IMR-90 (cell line): ENCODE data around the gene PPP1R2. TPM values are rescaled to one million over a fixed set of nuclear protein-coding genes. Genes with fewer than 3 reads are reported as not detected.
A peak's percentile ranks its signal among the peaks of the same experiment; 100 is the strongest.

ENCODE experiments used
- ATAC-seq: fragments of 200-7000 bp; cut with Tn5 transposase; 2 replicates; pipeline ENCODE4 v1.9.1; 2020; ENCODE audit warnings: low read depth, mild to moderate bottlenecking, moderate library complexity
- BruUV-seq: library from RNA; stranded (reverse); fragments of 400-500 nt; replicated peaks from 2 replicates; lab custom pipeline; 2021; lab: Mats Ljungman, UMichigan
- CTCF ChIA-PET: fragments of 300-600 bp; formaldehyde crosslinking; extraction: SDS; loops from one replicate; lab custom pipeline; 2021; ENCODE audit warnings: antibody characterized with exemption; lab: Yijun Ruan, JAX
- POLR2A ChIA-PET: fragments of 300-600 bp; sonication (Branson Sonifier 250); formaldehyde crosslinking; loops from one replicate; lab custom pipeline; 2022; ENCODE audit warnings: antibody characterized with exemption; ENCODE audit not compliant: unreplicated experiment; lab: Charles Lee
- DNase-seq: peaks from one replicate; pipeline ENCODE4 v3.0.0; 2013
- H2AFZ ChIP-seq: replicated peaks from 2 replicates; pipeline ENCODE3; 2013; ENCODE audit warnings: low read length, mild to moderate bottlenecking; ENCODE audit not compliant: poor library complexity
- H2AK5ac ChIP-seq: 2 replicates; pipeline ENCODE4 v1.6.1; 2013; ENCODE audit warnings: low read depth, low read length, inconsistent platforms
- H2AK9ac ChIP-seq: replicated peaks from 2 replicates; pipeline ENCODE3; 2013; ENCODE audit warnings: mild to moderate bottlenecking, low read depth, low read length, moderate library complexity; ENCODE audit not compliant: poor library complexity
- H2BK120ac ChIP-seq: 2 replicates; pipeline ENCODE4 v1.6.1; 2013; ENCODE audit warnings: low read depth, low read length, inconsistent platforms
- H2BK15ac ChIP-seq: 3 replicates; pipeline ENCODE4 v1.6.1; 2013; ENCODE audit warnings: low read depth, low read length, inconsistent platforms
- H2BK20ac ChIP-seq: 2 replicates; pipeline ENCODE4 v1.6.1; 2013; ENCODE audit warnings: low read depth, mild to moderate bottlenecking, inconsistent platforms, low read length, moderate library complexity
- H2BK5ac ChIP-seq: 2 replicates; pipeline ENCODE4 v1.6.1; 2013; ENCODE audit warnings: mild to moderate bottlenecking, low read depth, low read length, inconsistent platforms; ENCODE audit not compliant: poor library complexity, severe bottlenecking
- H3K14ac ChIP-seq: replicated peaks from 2 replicates; pipeline ENCODE4 v1.6.1; 2013; ENCODE audit warnings: low read depth, low read length, inconsistent platforms
- H3K18ac ChIP-seq: 2 replicates; pipeline ENCODE4 v1.6.1; 2013; ENCODE audit warnings: low read depth, low read length, control low read depth
- H3K23ac ChIP-seq: 2 replicates; pipeline ENCODE4 v1.6.1; 2013; ENCODE audit warnings: low read depth, low read length, inconsistent platforms
- H3K27ac ChIP-seq: 2 replicates; pipeline ENCODE4 v1.5.1; 2013; ENCODE audit warnings: mild to moderate bottlenecking, control low read depth, low read length; ENCODE audit not compliant: insufficient read depth
- H3K27me3 ChIP-seq: 2 replicates; pipeline ENCODE4 v1.6.1; 2013; ENCODE audit warnings: low read length; ENCODE audit not compliant: control insufficient read depth, insufficient read depth
- H3K36me3 ChIP-seq: 2 replicates; pipeline ENCODE4 v1.6.1; 2013; ENCODE audit warnings: low read length, mixed read lengths; ENCODE audit not compliant: control insufficient read depth, insufficient read depth
- H3K4ac ChIP-seq: 2 replicates; pipeline ENCODE4 v1.6.1; 2013; ENCODE audit warnings: low read depth, low read length, inconsistent platforms
- H3K4me1 ChIP-seq: 2 replicates; pipeline ENCODE4 v1.6.1; 2013; ENCODE audit warnings: low read length, mixed read lengths; ENCODE audit not compliant: control insufficient read depth, insufficient read depth
- H3K4me2 ChIP-seq: 2 replicates; pipeline ENCODE4 v1.6.1; 2013; ENCODE audit warnings: low read depth, mild to moderate bottlenecking, control low read depth, low read length, moderate library complexity
- H3K4me3 ChIP-seq: 2 replicates; pipeline ENCODE4 v1.5.1; 2013; ENCODE audit warnings: low read depth, mild to moderate bottlenecking, control low read depth, low read length, moderate library complexity; ENCODE audit not compliant: insufficient read depth
- H3K56ac ChIP-seq: 2 replicates; pipeline ENCODE4 v1.6.1; 2013; ENCODE audit warnings: low read length, inconsistent platforms; ENCODE audit not compliant: insufficient read depth; ENCODE audit errors: extremely low read depth
- H3K79me1 ChIP-seq, 2 experiments: 2 replicates each; pipeline ENCODE4 v1.6.1; 2013; ENCODE audit warnings: low read length in 2 of 2, inconsistent platforms in 1 of 2, low read depth in 1 of 2
- H3K9ac ChIP-seq: 2 replicates; pipeline ENCODE4 v1.6.1; 2013; ENCODE audit warnings: low read depth, low read length, control low read depth
- H3K9me1 ChIP-seq: 2 replicates; pipeline ENCODE4 v1.6.1; 2013; ENCODE audit warnings: low read length, inconsistent platforms; ENCODE audit not compliant: insufficient read depth
- H3K9me3 ChIP-seq: 2 replicates; pipeline ENCODE4 v1.6.1; 2013; ENCODE audit warnings: low read length; ENCODE audit not compliant: control insufficient read depth, insufficient read depth
- H4K20me1 ChIP-seq: 2 replicates; pipeline ENCODE4 v1.6.1; 2013; ENCODE audit warnings: low read length, inconsistent platforms; ENCODE audit not compliant: insufficient read depth
- H4K5ac ChIP-seq: 2 replicates; pipeline ENCODE4 v1.6.1; 2013; ENCODE audit warnings: mild to moderate bottlenecking, low read depth, low read length, control low read depth
- H4K8ac ChIP-seq, 2 experiments: 2 replicates each; pipeline ENCODE4 v1.6.1; 2013; ENCODE audit warnings: low read depth in 2 of 2, low read length in 2 of 2, control low read depth in 1 of 2, inconsistent platforms in 1 of 2
- H4K91ac ChIP-seq: 2 replicates; pipeline ENCODE4 v1.6.1; 2013; ENCODE audit warnings: low read depth, low read length, inconsistent platforms; ENCODE audit not compliant: insufficient read depth
- CEBPB ChIP-seq: IDR thresholded peaks from 2 replicates; pipeline ENCODE4 v1.6.1; 2012; ENCODE audit warnings: low read depth, low read length, improper control_type of control experiment
- FOS ChIP-seq: fragments of 150-350 bp; IDR thresholded peaks from 2 replicates; pipeline ENCODE4 v1.6.1; 2016; ENCODE audit warnings: low read depth, low read length
- MAZ ChIP-seq: IDR thresholded peaks from 2 replicates; pipeline ENCODE4 v1.6.1; 2012; ENCODE audit warnings: low read depth, mild to moderate bottlenecking, low read length, improper control_type of control experiment, moderate library complexity, borderline replicate concordance
- MXI1 ChIP-seq: IDR thresholded peaks from 2 replicates; pipeline ENCODE4 v1.6.1; 2012; ENCODE audit warnings: low read depth, mild to moderate bottlenecking, low read length, moderate library complexity, borderline replicate concordance
- NFE2L2 ChIP-seq: fragments of 150-350 bp; IDR thresholded peaks from 2 replicates; pipeline ENCODE4 v1.6.1; 2016; ENCODE audit warnings: low read depth, mild to moderate bottlenecking, low read length
- POLR2A ChIP-seq: IDR thresholded peaks from 2 replicates; pipeline ENCODE4 v1.6.1; 2012; ENCODE audit warnings: mild to moderate bottlenecking, low read depth, low read length
- RAD21 ChIP-seq: IDR thresholded peaks from 2 replicates; pipeline ENCODE4 v1.6.1; 2012; ENCODE audit warnings: low read length, improper control_type of control experiment
- RCOR1 ChIP-seq: IDR thresholded peaks from 2 replicates; pipeline ENCODE4 v1.6.1; 2012; ENCODE audit warnings: mild to moderate bottlenecking, low read length, improper control_type of control experiment; ENCODE audit not compliant: insufficient replicate concordance
- RFX5 ChIP-seq: IDR thresholded peaks from 2 replicates; pipeline ENCODE4 v1.8.0; 2012; ENCODE audit warnings: low read depth, mild to moderate bottlenecking, low read length, moderate library complexity
- SMC3 ChIP-seq: fragments of 150-350 bp; IDR thresholded peaks from 2 replicates; pipeline ENCODE4 v1.6.1; 2016; ENCODE audit warnings: low read depth, mild to moderate bottlenecking, antibody characterized with exemption, low read length, moderate library complexity
- WGBS, 2 experiments: methylation state at CpG; one replicate each; pipeline versions ENCODE4 v1.1.5 to v1.1.7; 2013; ENCODE audit warnings: missing lambda C conversion rate in 2 of 2; ENCODE audit not compliant: insufficient read length in 1 of 2; ENCODE audit errors: extremely low coverage in 2 of 2; 5-methylcytosine and 5-hydroxymethylcytosine counted together
- dilution Hi-C: fragments of 300-500 bp; cut with HindIII; formaldehyde crosslinking; loops from one replicate; pipeline ENCODE4 v1.14.3; 2018; ENCODE audit warnings: low sequenced_read_pairs; ENCODE audit not compliant: unreplicated experiment
- in situ Hi-C: fragments of 300-500 bp; cut with MboI; formaldehyde crosslinking; loops from 3 replicates; pipeline ENCODE4 v1.14.3; 2019; ENCODE audit warnings: low sequenced_read_pairs, inconsistent platforms, mixed read lengths
- intact Hi-C: fragments of 100-400 bp; cut with micrococcal nuclease; formaldehyde crosslinking; loops from 2 replicates; pipeline ENCODE4 v1.10.0; 2022
- polyA plus RNA-seq, 3 experiments: library from polyadenylated mRNA; depleted of rRNA; stranded (reverse); fragments of >200 nt; gene quantifications; 2 replicates each; pipeline ENCODE4 v1.2.3, GENCODE V29; 2012; ENCODE audit warnings: low replicate concordance in 1 of 3
- total RNA-seq: library from RNA; depleted of rRNA; stranded (reverse); fragments of >200 nt; gene quantifications from 2 replicates; pipeline ENCODE4 v1.2.3, GENCODE V29; 2012
- TF ChIP-seq, protein P1 (sequence below): fragments of 150-350 bp; IDR thresholded peaks from 2 replicates; pipeline ENCODE4 v1.6.1; 2016; ENCODE audit warnings: low read depth, mild to moderate bottlenecking, low read length, moderate library complexity, borderline replicate concordance

The PPP1R2 gene
- total and polyA plus RNA-seq, 2 of the 4 experiments (the other 2 are of a cell fraction) = 9.2 to 36.0 TPM

DNA sequence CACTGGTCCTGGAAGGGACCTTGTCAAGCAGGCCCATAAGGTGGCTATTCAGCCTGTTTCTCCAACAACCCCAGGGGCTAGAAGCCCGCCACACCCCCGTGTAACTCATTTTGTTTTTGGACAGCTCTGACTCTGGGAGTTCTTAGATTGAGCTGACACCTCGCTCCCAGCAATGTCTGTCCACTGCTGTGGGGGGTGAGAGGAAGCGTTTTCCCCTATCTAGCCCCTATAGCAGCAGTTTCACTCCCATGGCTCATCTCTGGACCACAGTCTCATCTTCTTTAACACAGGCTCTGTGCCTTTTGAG, 1.1 kb upstream of the PPP1R2 start:
- Histone ChIP-seq H3K23ac (no peak overlapping the region), H4K20me1 (peaks cover 23% of the 10 kb centered on the region), H3K4me3 (no peak overlapping the region), H3K4ac (no peak overlapping the region), H2AFZ (peak overlapping the region; percentile 91), H2BK20ac (no peak overlapping the region), H3K36me3 (0 out of 2 replicates have a peak, but pooled peaks cover 1% of the 10 kb centered on the region), H2BK5ac (no peak overlapping the region), H3K27ac (no peak overlapping the region), H3K9ac (no peak overlapping the region), H2AK5ac (no peak overlapping the region), H3K9me1 (peaks cover 10% of the 10 kb centered on the region), H3K27me3 (peaks cover 4% of the 10 kb centered on the region; the same call in 1 of the 2 replicates), H3K9me3 (no peaks in the 10 kb centered on the region), H4K91ac (no peak overlapping the region), H2BK15ac (no peak overlapping the region), H2AK9ac (no peak overlapping the region), H3K4me1 (peaks cover 4% of the 10 kb centered on the region), H3K18ac (no peak overlapping the region), H2BK120ac (no peak overlapping the region), H3K79me1 (peaks cover 12 to 30% of the 10 kb centered on the region in 2 experiments; a peak in 3 of 4 replicates), H3K56ac (no peak overlapping the region), H3K14ac (no peak overlapping the region), H3K4me2 (no peak overlapping the region), H4K8ac (no peak overlapping the region), H4K5ac (no peak overlapping the region)
- dilution Hi-C loops = no loop called here
- CTCF ChIA-PET = no interaction called here
- DNase-seq = no peak
- TF ChIP-seq RAD21 (no peak), SMC3 (no peak), POLR2A (no peak), CEBPB (no peak), FOS (no peak), NFE2L2 (no peak), MXI1 (no peak), RCOR1 (no peak), RFX5 (no peak), MAZ (no peak)
- TF ChIP-seq, protein P1, sequence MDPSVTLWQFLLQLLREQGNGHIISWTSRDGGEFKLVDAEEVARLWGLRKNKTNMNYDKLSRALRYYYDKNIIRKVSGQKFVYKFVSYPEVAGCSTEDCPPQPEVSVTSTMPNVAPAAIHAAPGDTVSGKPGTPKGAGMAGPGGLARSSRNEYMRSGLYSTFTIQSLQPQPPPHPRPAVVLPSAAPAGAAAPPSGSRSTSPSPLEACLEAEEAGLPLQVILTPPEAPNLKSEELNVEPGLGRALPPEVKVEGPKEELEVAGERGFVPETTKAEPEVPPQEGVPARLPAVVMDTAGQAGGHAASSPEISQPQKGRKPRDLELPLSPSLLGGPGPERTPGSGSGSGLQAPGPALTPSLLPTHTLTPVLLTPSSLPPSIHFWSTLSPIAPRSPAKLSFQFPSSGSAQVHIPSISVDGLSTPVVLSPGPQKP = no peak
- ATAC-seq = no peak
- intact Hi-C loops = no loop called here
- no TSS peak for BruUV-seq
- no CpG with 5 or more reads among the region's 4 CpGs for WGBS, 2 experiments
- POLR2A ChIA-PET = no interaction called here
- in situ Hi-C loops = no loop called here
